Measurements from ENCODE around the gene DRC1. TPM values are rescaled to one million over a fixed set of nuclear protein-coding genes. Genes with fewer than 3 reads are reported as not detected.

The DRC1 gene
- total RNA-seq (2012; rRNA removed): under 0.01 and 0.18 TPM in 2 replicates
- not detected in 2 replicates for polyA plus RNA-seq (2012; rRNA removed)
- 0.01 TPM in 1 of 2 replicates, not detected in the other for polyA plus RNA-seq (2012; cell fraction: cytosol; rRNA removed)
- 0.05 TPM in 1 of 2 replicates, not detected in the other for polyA plus RNA-seq (2012; cell fraction: nucleus; rRNA removed; ENCODE audit: low replicate concordance)
- Bru-seq, nascent RNA: percentile 16 among the genes with signal in this experiment
- BruChase-seq, experiment 1, labeled RNA remaining after a 6-hour chase: percentile 17 among the genes with signal in this experiment
- BruChase-seq, experiment 2, labeled RNA remaining after a 2-hour chase: percentile 18 among the genes with signal in this experiment
- long read RNA-seq: 0 reads

GRCh38 chr2:26401739-26402541 lies at the start of gene DRC1:
Gene DRC1, plus strand, starts transcription at chr2:26401920. Its CDS starts 70 bp downstream, at chr2:26401990.
- POLR2A ChIA-PET (ENCODE audit: unreplicated experiment): no interaction called here
- Histone ChIP-seq H3K14ac (replicated peaks; ENCODE audit: low read depth, low read length) (no peak within 1 kb of the TSS), H2AK5ac (ENCODE audit: low read depth, low read length) (no peak within 1 kb of the TSS), H3K18ac (ENCODE audit: low read depth, low read length) (no peak within 1 kb of the TSS), H3K4me2 (ENCODE audit: low read depth, low read length) (peak within 1 kb of the TSS; percentile 97), H2AFZ (replicated peaks; ENCODE audit: low read length, poor library complexity) (peak within 1 kb of the TSS; percentile 96), H2BK5ac (ENCODE audit: low read depth, low read length, poor library complexity, severe bottlenecking) (no peak within 1 kb of the TSS), H3K4me1 (ENCODE audit: control insufficient read depth, insufficient read depth, low read length) (no peaks in the 10 kb centered on the region), H3K4ac (ENCODE audit: low read depth, low read length) (peak within 1 kb of the TSS; percentile 54; the same call in 1 of the 2 replicates), H4K5ac (ENCODE audit: low read depth, low read length) (0 out of 2 replicates have a peak within 1 kb of the TSS, but pooled peaks have one; percentile 60), H3K9ac (ENCODE audit: low read depth, low read length) (peak within 1 kb of the TSS; percentile 75; the same call in 1 of the 2 replicates), H4K20me1 (ENCODE audit: insufficient read depth, low read length) (no peaks in the 10 kb centered on the region), H4K8ac (ENCODE audit: low read depth in 2 of 2, low read length in 2 of 2) (peak within 1 kb of the TSS; percentile 62 to 76; a peak in 3 of 4 replicates), H3K79me1 (ENCODE audit: low read depth in 1 of 2, low read length in 2 of 2) (no peaks in the 10 kb centered on the region), H2BK15ac (ENCODE audit: low read depth, low read length) (no peak within 1 kb of the TSS), H2BK120ac (ENCODE audit: low read depth, low read length) (no peak within 1 kb of the TSS), H3K4me3 (ENCODE audit: insufficient read depth, low read depth, low read length) (peak within 1 kb of the TSS; percentile 71), H3K23ac (ENCODE audit: low read depth, low read length) (0 out of 2 replicates have a peak within 1 kb of the TSS, but pooled peaks have one; percentile 31), H3K27ac (ENCODE audit: insufficient read depth, low read length) (no peak within 1 kb of the TSS), H3K36me3 (ENCODE audit: control insufficient read depth, insufficient read depth, low read length) (no peaks in the 10 kb centered on the region), H2BK20ac (ENCODE audit: low read depth, low read length) (no peak within 1 kb of the TSS), H3K9me1 (ENCODE audit: insufficient read depth, low read length) (0 out of 2 replicates have a peak, but pooled peaks cover 3% of the 10 kb centered on the region), H3K56ac (ENCODE audit: extremely low read depth, insufficient read depth, low read length) (no peak within 1 kb of the TSS), H4K91ac (ENCODE audit: insufficient read depth, low read depth, low read length) (no peak within 1 kb of the TSS), H3K27me3 (ENCODE audit: control insufficient read depth, insufficient read depth, low read length) (no peaks in the 10 kb centered on the region; the same call in 1 of the 2 replicates), H3K9me3 (ENCODE audit: control insufficient read depth, insufficient read depth, low read length) (no peaks in the 10 kb centered on the region), H2AK9ac (replicated peaks; ENCODE audit: low read depth, low read length, poor library complexity) (no peak within 1 kb of the TSS)
- 0% methylated on average over 7 of the region's 63 CpGs; no CpG with 5 or more reads in 1 of the 2 experiments for WGBS, 2 experiments (ENCODE audit: extremely low coverage in 2 of 2, insufficient read length in 1 of 2)
- intact Hi-C loops (cut with micrococcal nuclease): no loop called here
- CTCF ChIA-PET: no interaction called here
- no TSS peak for BruUV-seq (replicated peaks)
- in situ Hi-C loops (cut with MboI; ENCODE audit: low sequenced_read_pairs): no loop called here
- ATAC-seq (ENCODE audit: low read depth): peak; percentile 98
- DNase-seq: peak; percentile 67
- dilution Hi-C loops (cut with HindIII; ENCODE audit: low sequenced_read_pairs, unreplicated experiment): no loop called here
- TF ChIP-seq MAFK (IDR thresholded peaks at IDR 0.05; ENCODE audit: low read depth, low read length) (no peak), RFX5 (IDR thresholded peaks at IDR 0.05; ENCODE audit: low read depth, low read length) (no peak), MAZ (IDR thresholded peaks at IDR 0.05; ENCODE audit: borderline replicate concordance, low read depth, low read length) (no peak), BHLHE40 (IDR thresholded peaks at IDR 0.05; ENCODE audit: low read depth, low read length) (no peak), CEBPB (IDR thresholded peaks at IDR 0.05; ENCODE audit: low read depth, low read length) (no peak), MXI1 (IDR thresholded peaks at IDR 0.05; ENCODE audit: borderline replicate concordance, low read depth, low read length) (no peak), SMC3 (IDR thresholded peaks at IDR 0.05; ENCODE audit: low read depth, low read length) (no peak), NFE2L2 (IDR thresholded peaks at IDR 0.05; ENCODE audit: low read depth, low read length) (no peak), POLR2A (IDR thresholded peaks at IDR 0.05; ENCODE audit: low read depth, low read length) (no peak; the same call in 1 of the 2 replicates), CHD1 (IDR thresholded peaks at IDR 0.05; ENCODE audit: low read depth, low read length) (no peak), RAD21 (IDR thresholded peaks at IDR 0.05; ENCODE audit: low read length) (no peak), FOS (IDR thresholded peaks at IDR 0.05; ENCODE audit: low read depth, low read length) (no peak), RCOR1 (IDR thresholded peaks at IDR 0.05; ENCODE audit: insufficient replicate concordance, low read length) (no peak), USF2 (IDR thresholded peaks at IDR 0.05; ENCODE audit: low read depth, low read length) (no peak), ELK1 (IDR thresholded peaks at IDR 0.05; ENCODE audit: borderline replicate concordance, low read depth, low read length) (no peak)
